CD4-positive, alpha-beta T cell treated with Interleukin-2 at 100 ng/mL for 4 hours (primary cell): Measurements from ENCODE around the gene PACRG.

Experiments used
- DNase-seq: peaks from one replicate; pipeline ENCODE4 v3.0.0-alpha.2; 2020; ENCODE audit warnings: low spot score

The PACRG gene

GRCh38 chr6:163243692-163244589 lies 516.2 kb downstream of the PACRG start:
- no peak for DNase-seq

GRCh38 chr6:163248051-163248450 lies 520.3 kb downstream of the PACRG start:
- no peak for DNase-seq

- DNase-seq = no peak
Measured at GRCh38 chr6:163249651-163250101, 521.9 kb downstream of the PACRG start.

GRCh38 chr6:163250116-163250515 lies 522.3 kb downstream of the PACRG start:
- no peak for DNase-seq

GRCh38 chr6:163252061-163252591 lies 524.4 kb downstream of the PACRG start:
- no peak for DNase-seq

- no peak for DNase-seq
Measured at GRCh38 chr6:163253556-163254213, 525.9 kb downstream of the PACRG start.

- no peak for DNase-seq
Measured at GRCh38 chr6:163254341-163254835, 526.6 kb downstream of the PACRG start.

GRCh38 chr6:163255265-163255664 lies 527.5 kb downstream of the PACRG start:
- no peak for DNase-seq

GRCh38 chr6:163259689-163260088 lies 531.9 kb downstream of the PACRG start:
- DNase-seq = no peak

GRCh38 chr6:163260111-163260895 lies 532.5 kb downstream of the PACRG start:
- DNase-seq = no peak

GRCh38 chr6:163260911-163261310 lies 533.1 kb downstream of the PACRG start:
- DNase-seq = no peak

GRCh38 chr6:163261361-163261760 lies 533.6 kb downstream of the PACRG start:
- no peak for DNase-seq

GRCh38 chr6:163262080-163262479 lies 534.3 kb downstream of the PACRG start:
- no peak for DNase-seq

GRCh38 chr6:163263196-163263595 lies 535.4 kb downstream of the PACRG start:
- no peak for DNase-seq

- no peak for DNase-seq
Measured at GRCh38 chr6:163263998-163264661, 536.4 kb downstream of the PACRG start.

GRCh38 chr6:163264662-163265035 lies 536.9 kb downstream of the PACRG start:
- no peak for DNase-seq

GRCh38 chr6:163281634-163282033 lies 553.9 kb downstream of the PACRG start:
- DNase-seq = no peak

GRCh38 chr6:163282672-163283071 lies 554.9 kb downstream of the PACRG start:
- no peak for DNase-seq

- no peak for DNase-seq
Measured at GRCh38 chr6:163284151-163284550, 556.4 kb downstream of the PACRG start.

- DNase-seq = no peak
Measured at GRCh38 chr6:163285691-163286090, 557.9 kb downstream of the PACRG start.

- no peak for DNase-seq
Measured at GRCh38 chr6:163287626-163288025, 559.9 kb downstream of the PACRG start.

- DNase-seq = no peak
Measured at GRCh38 chr6:163288066-163288465, 560.3 kb downstream of the PACRG start.
